ENCODE data around the gene SEZ6L2. TPM values are rescaled to one million over a fixed set of nuclear protein-coding genes. Genes with fewer than 3 reads are reported as not detected.

The SEZ6L2 gene
- total and polyA plus RNA-seq, 9 of the 15 experiments (the other 6 are each of a cell fraction or from before 2014, with no cell fraction given) = 0.10 to 2.1 (median 0.72) TPM

- TF ChIP-seq CREB3 (tag; conservative IDR thresholded peaks at IDR 0.05; ENCODE audit: low read depth) (no peak), DLX4 (CRISPR knock-in tag; IDR thresholded peaks at IDR 0.05) (no peak), ZFX (CRISPR knock-in tag; IDR thresholded peaks at IDR 0.05) (0 out of 2 replicates have a peak, but pooled peaks have one; percentile 21), USF1 (CRISPR knock-in tag; IDR thresholded peaks at IDR 0.05) (no peak), PPARD (CRISPR knock-in tag; IDR thresholded peaks at IDR 0.05) (no peak), JUND (IDR thresholded peaks at IDR 0.05; ENCODE audit: borderline replicate concordance, low read depth, low read length) (no peak), JUND (tag; IDR thresholded peaks at IDR 0.05; ENCODE audit: borderline replicate concordance, low read depth, low read length) (no peak), JUN (IDR thresholded peaks at IDR 0.05; ENCODE audit: borderline replicate concordance, low read depth, low read length) (no peak), JUN (CRISPR knock-in tag; IDR thresholded peaks at IDR 0.05; ENCODE audit: borderline replicate concordance) (0 out of 2 replicates have a peak, but pooled peaks have one; percentile 38), ESRRA (IDR thresholded peaks at IDR 0.05; ENCODE audit: borderline replicate concordance, low read depth) (0 out of 2 replicates have a peak, but pooled peaks have one; percentile 1), PRPF4 (IDR thresholded peaks at IDR 0.05; ENCODE audit: insufficient read depth, low read depth, low read length, poor library complexity, severe bottlenecking) (no peak), RB1 (IDR thresholded peaks at IDR 0.05; ENCODE audit: low read depth) (no peak), HDGF (IDR thresholded peaks at IDR 0.05) (peak; percentile 40; the same call in 1 of the 2 replicates), ATF1 (CRISPR knock-in tag; IDR thresholded peaks at IDR 0.05) (no peak; the same call in 1 of the 2 replicates), ATF1 (tag; IDR thresholded peaks at IDR 0.05) (peak; percentile 87), THAP7 (CRISPR knock-in tag; IDR thresholded peaks at IDR 0.05) (no peak), MAX (CRISPR knock-in tag; IDR thresholded peaks at IDR 0.05) (0 out of 2 replicates have a peak, but pooled peaks have one; percentile 7), ZNF274 (IDR thresholded peaks at IDR 0.05; ENCODE audit: borderline replicate concordance, low read depth, low read length) (no peak), TEAD1 (CRISPR knock-in tag; IDR thresholded peaks at IDR 0.05) (0 out of 4 replicates have a peak, but pooled peaks of 1 of the 2 experiments have one; percentile 36)
Measured at GRCh38 chr16:29863669-29863984, 35.7 kb downstream of the SEZ6L2 start (continued).

Data from K562 (cell line).